Karpas-422 (cell line): ENCODE data around the gene LMAN1. TPM values are rescaled to one million over a fixed set of nuclear protein-coding genes. Genes with fewer than 3 reads are reported as not detected.

Experiments used
- DNase-seq: peaks from one replicate; pipeline ENCODE4 v3.0.0-alpha.2; 2015
- H2AFZ ChIP-seq: fragments of 200-600 bp; sonication (generic); 2 replicates; pipeline ENCODE4 v1.6.1; 2014; ENCODE audit warnings: antibody characterized with exemption, low read length, mixed read lengths
- H3K27ac ChIP-seq: fragments of 200-600 bp; sonication (generic); 2 replicates; pipeline ENCODE4 v1.5.1; 2014; ENCODE audit warnings: mild to moderate bottlenecking, low read length, moderate library complexity
- H3K27me3 ChIP-seq: fragments of 200-600 bp; sonication (generic); 2 replicates; pipeline ENCODE4 v1.6.1; 2014; ENCODE audit warnings: low read length, mixed read lengths
- H3K36me3 ChIP-seq: fragments of 200-600 bp; sonication (generic); 2 replicates; pipeline ENCODE4 v1.6.1; 2014; ENCODE audit warnings: low read length, mixed read lengths; ENCODE audit not compliant: insufficient read depth
- H3K4me1 ChIP-seq: fragments of 200-600 bp; sonication (generic); 2 replicates; pipeline ENCODE4 v1.6.1; 2014; ENCODE audit warnings: mild to moderate bottlenecking, low read length, mixed read lengths
- H3K4me2 ChIP-seq: fragments of 200-600 bp; sonication (generic); 2 replicates; pipeline ENCODE4 v1.6.1; 2014; ENCODE audit warnings: low read length, low read depth, mild to moderate bottlenecking; ENCODE audit not compliant: poor library complexity, severe bottlenecking
- H3K4me3 ChIP-seq: fragments of 200-600 bp; sonication (generic); 2 replicates; pipeline ENCODE4 v1.5.1; 2014; ENCODE audit warnings: mild to moderate bottlenecking, antibody characterized with exemption, low read length, mixed read lengths
- H3K79me2 ChIP-seq: fragments of 200-600 bp; sonication (generic); 2 replicates; pipeline ENCODE4 v1.6.1; 2014; ENCODE audit warnings: mild to moderate bottlenecking, low read length, mixed read lengths
- H3K9ac ChIP-seq: fragments of 200-600 bp; sonication (generic); 2 replicates; pipeline ENCODE4 v1.6.0; 2014; ENCODE audit warnings: low read length
- H3K9me2 ChIP-seq: fragments of 200-600 bp; sonication (generic), shearing (Covaris generic); replicated peaks from 2 replicates; pipeline ENCODE4 v1.6.0; 2014; ENCODE audit warnings: mild to moderate bottlenecking, low read length, moderate library complexity; ENCODE audit not compliant: insufficient read depth
- H3K9me3 ChIP-seq: fragments of 300-700, 200-600 bp; sonication (generic); 2 replicates; pipeline ENCODE4 v1.6.1; 2014; ENCODE audit warnings: low read length, mixed read lengths
- H4K20me1 ChIP-seq: fragments of 200-600 bp; sonication (generic); 2 replicates; pipeline ENCODE4 v1.6.1; 2014; ENCODE audit warnings: mild to moderate bottlenecking, antibody characterized with exemption, low read length, low read depth; ENCODE audit not compliant: insufficient read depth
- total RNA-seq: library from RNA; depleted of rRNA; stranded (reverse); fragments of >200 nt; shearing (Covaris generic); gene quantifications from 2 replicates; pipeline ENCODE4 v1.2.3, GENCODE V29; 2014; ENCODE audit warnings: low replicate concordance; rRNA removed

The LMAN1 gene
- total RNA-seq, 1 experiment from 2014 or later, result 89.7 TPM

GRCh38 chr18:59293317-59293716 lies 65.7 kb downstream of the LMAN1 start:
- Histone ChIP-seq H3K9me2 (no peaks in the 10 kb centered on the region), H3K27me3 (no peaks in the 10 kb centered on the region), H3K9me3 (no peaks in the 10 kb centered on the region), H4K20me1 (no peaks in the 10 kb centered on the region), H3K27ac (no peak overlapping the region), H3K4me2 (no peak overlapping the region), H3K36me3 (no peaks in the 10 kb centered on the region), H3K79me2 (no peaks in the 10 kb centered on the region), H2AFZ (no peak overlapping the region), H3K4me1 (no peaks in the 10 kb centered on the region), H3K4me3 (no peak overlapping the region), H3K9ac (no peak overlapping the region)
- DNase-seq, result no peak

- H3K79me2 ChIP-seq, result no peaks in the 10 kb centered on the region
- no peaks in the 10 kb centered on the region for H4K20me1 ChIP-seq
- H3K9me3 ChIP-seq, result no peaks in the 10 kb centered on the region
- H3K27me3 ChIP-seq, result no peaks in the 10 kb centered on the region
- H2AFZ ChIP-seq, result no peak overlapping the region
- no peaks in the 10 kb centered on the region for H3K9me2 ChIP-seq
- H3K4me1 ChIP-seq, result no peaks in the 10 kb centered on the region
- no peak overlapping the region for H3K27ac ChIP-seq
- H3K9ac ChIP-seq, result no peak overlapping the region
- no peak for DNase-seq
- no peak overlapping the region for H3K4me2 ChIP-seq
- no peak overlapping the region for H3K4me3 ChIP-seq
- H3K36me3 ChIP-seq, result no peaks in the 10 kb centered on the region
Observed at GRCh38 chr18:59286341-59286740, 72.7 kb downstream of the LMAN1 start.

GRCh38 chr18:59282341-59282740 lies 76.7 kb downstream of the LMAN1 start:
- Histone ChIP-seq H3K79me2 (no peaks in the 10 kb centered on the region), H3K27ac (no peak overlapping the region), H3K27me3 (no peaks in the 10 kb centered on the region), H3K4me1 (no peaks in the 10 kb centered on the region), H2AFZ (no peak overlapping the region), H3K36me3 (no peaks in the 10 kb centered on the region), H3K9me2 (no peaks in the 10 kb centered on the region), H3K9me3 (no peaks in the 10 kb centered on the region), H4K20me1 (no peaks in the 10 kb centered on the region), H3K9ac (no peak overlapping the region), H3K4me3 (no peak overlapping the region), H3K4me2 (no peak overlapping the region)
- DNase-seq, result no peak

- Histone ChIP-seq H3K9me2 (no peaks in the 10 kb centered on the region), H3K4me2 (no peak overlapping the region), H3K4me3 (no peak overlapping the region), H3K27ac (no peak overlapping the region), H3K9me3 (no peaks in the 10 kb centered on the region), H3K9ac (no peak overlapping the region), H4K20me1 (no peaks in the 10 kb centered on the region), H3K27me3 (no peaks in the 10 kb centered on the region), H2AFZ (no peak overlapping the region), H3K4me1 (no peaks in the 10 kb centered on the region), H3K36me3 (no peaks in the 10 kb centered on the region), H3K79me2 (no peaks in the 10 kb centered on the region)
- DNase-seq, result no peak
Observed at GRCh38 chr18:59279722-59280121, 79.3 kb downstream of the LMAN1 start.

GRCh38 chr18:59279193-59279592 lies 79.9 kb downstream of the LMAN1 start:
- no peak overlapping the region for H2AFZ ChIP-seq
- no peak for DNase-seq
- H3K9me2 ChIP-seq, result no peaks in the 10 kb centered on the region
- H3K36me3 ChIP-seq, result no peaks in the 10 kb centered on the region
- no peaks in the 10 kb centered on the region for H3K79me2 ChIP-seq
- no peaks in the 10 kb centered on the region for H3K9me3 ChIP-seq
- H3K4me3 ChIP-seq, result no peak overlapping the region
- no peaks in the 10 kb centered on the region for H3K27me3 ChIP-seq
- H3K27ac ChIP-seq, result no peak overlapping the region
- no peak overlapping the region for H3K9ac ChIP-seq
- H3K4me2 ChIP-seq, result no peak overlapping the region
- H4K20me1 ChIP-seq, result no peaks in the 10 kb centered on the region
- H3K4me1 ChIP-seq, result no peaks in the 10 kb centered on the region

- Histone ChIP-seq H3K4me2 (no peak overlapping the region), H3K27ac (no peak overlapping the region), H3K36me3 (no peaks in the 10 kb centered on the region), H3K9ac (no peak overlapping the region), H3K27me3 (no peaks in the 10 kb centered on the region), H2AFZ (no peak overlapping the region), H3K79me2 (no peaks in the 10 kb centered on the region), H3K9me3 (no peaks in the 10 kb centered on the region), H3K4me1 (no peaks in the 10 kb centered on the region), H4K20me1 (no peaks in the 10 kb centered on the region), H3K9me2 (no peaks in the 10 kb centered on the region), H3K4me3 (no peak overlapping the region)
- no peak for DNase-seq
Observed at GRCh38 chr18:59278793-59279192, 80.3 kb downstream of the LMAN1 start.

Other genes with a start within 250 kb of the LMAN1 start
- 105 and 164 TPM in 2 replicates for gene SEC11C, start 219.4 kb downstream of the LMAN1 start, total RNA-seq
- not detected in 2 replicates for gene GRP, start 139.1 kb downstream of the LMAN1 start, total RNA-seq
- not detected in 2 replicates for gene RAX, start 85.8 kb downstream of the LMAN1 start, total RNA-seq
- gene CPLX4, start 40.6 kb downstream of the LMAN1 start, total RNA-seq, result not detected in 2 replicates